ENCODE data around the gene GAMT. TPM values are rescaled to one million over a fixed set of nuclear protein-coding genes. Genes with fewer than 3 reads are reported as not detected.

The GAMT gene
- total and polyA plus RNA-seq, 2 of the 13 experiments (the other 11 are each of a cell fraction or from before 2014, with no cell fraction given) = 115 to 124 TPM

GRCh38 chr19:1401138-1401888 is at the start of gene GAMT (continued):
- TF ChIP-seq PBX2 (CRISPR knock-in tag; IDR thresholded peaks at IDR 0.05) = no peak
- TF ChIP-seq USF2 (IDR thresholded peaks at IDR 0.05; ENCODE audit: low read depth, low read length) = no peak
- no peak for TF ChIP-seq USF2 (CRISPR knock-in tag; IDR thresholded peaks at IDR 0.05; ENCODE audit: borderline replicate concordance)
- no peak for TF ChIP-seq GATAD1 (CRISPR knock-in tag; IDR thresholded peaks at IDR 0.05)
- no peak for TF ChIP-seq PAWR (CRISPR knock-in tag; IDR thresholded peaks at IDR 0.05; ENCODE audit: borderline replicate concordance)
- TF ChIP-seq ZBTB25 (CRISPR knock-in tag; IDR thresholded peaks at IDR 0.05) = no peak; the same call in 1 of the 2 replicates
- TF ChIP-seq PAF1 (CRISPR knock-in tag; IDR thresholded peaks at IDR 0.05) = no peak
- no peak for TF ChIP-seq ELF3 (CRISPR knock-in tag; IDR thresholded peaks at IDR 0.05)
- TF ChIP-seq ZNF607 (CRISPR knock-in tag; IDR thresholded peaks at IDR 0.05; ENCODE audit: borderline replicate concordance) = peak; percentile 84; the same call in 1 of the 2 replicates
- no peak for TF ChIP-seq ONECUT2 (CRISPR knock-in tag; IDR thresholded peaks at IDR 0.05)
- TF ChIP-seq TERF1 (CRISPR knock-in tag; IDR thresholded peaks at IDR 0.05) = no peak
- TF ChIP-seq PHF20 (CRISPR knock-in tag; IDR thresholded peaks at IDR 0.05) = no peak; the same call in 1 of the 2 replicates
- TF ChIP-seq MNT (IDR thresholded peaks at IDR 0.05) = no peak
- no peak for TF ChIP-seq RFXAP (CRISPR knock-in tag; IDR thresholded peaks at IDR 0.05; ENCODE audit: borderline replicate concordance)
- TF ChIP-seq ZNF317 (CRISPR knock-in tag; IDR thresholded peaks at IDR 0.05) = no peak
- TF ChIP-seq JDP2 (CRISPR knock-in tag; IDR thresholded peaks at IDR 0.05; ENCODE audit: borderline replicate concordance) = no peak
- no peak for TF ChIP-seq NPAS2 (CRISPR knock-in tag; IDR thresholded peaks at IDR 0.05; ENCODE audit: borderline replicate concordance)
- no peak for TF ChIP-seq DRAP1 (CRISPR knock-in tag; IDR thresholded peaks at IDR 0.05)
- TF ChIP-seq ZNF775 (CRISPR knock-in tag; IDR thresholded peaks at IDR 0.05; ENCODE audit: borderline replicate concordance) = no peak

Data from HepG2 (cell line).